MM.1S (cell line): ENCODE results near the gene NAB2.

Source experiments
- DNase-seq: peaks from one replicate; pipeline ENCODE4 v3.0.0-alpha.2; 2015
- H2AFZ ChIP-seq: fragments of 300-600 bp; sonication (generic); 2 replicates; pipeline ENCODE4 v1.6.0; 2016; ENCODE audit warnings: antibody characterized with exemption, low read length
- H3F3A ChIP-seq: fragments of 300-600 bp; sonication (generic); 2 replicates; pipeline ENCODE4 v1.6.1; 2016; ENCODE audit warnings: mild to moderate bottlenecking, antibody characterized with exemption, low read length, moderate library complexity, mixed read lengths; ENCODE audit not compliant: insufficient read depth
- H3K27ac ChIP-seq: fragments of 300-600 bp; sonication (generic); 2 replicates; pipeline ENCODE4 v1.5.1; 2016; ENCODE audit warnings: mild to moderate bottlenecking, low read length
- H3K27me3 ChIP-seq: fragments of 300-600 bp; sonication (generic); replicated peaks from 2 replicates; pipeline ENCODE4 v1.6.0; 2016; ENCODE audit warnings: low read length; ENCODE audit not compliant: insufficient read depth
- H3K36me3 ChIP-seq: fragments of 300-600 bp; sonication (generic); replicated peaks from 2 replicates; pipeline ENCODE4 v1.6.1; 2016; ENCODE audit warnings: mild to moderate bottlenecking, low read length, mixed read lengths; ENCODE audit not compliant: insufficient read depth
- H3K4me1 ChIP-seq: fragments of 300-600 bp; sonication (generic); 2 replicates; pipeline ENCODE4 v1.6.1; 2016; ENCODE audit warnings: low read length, mixed read lengths
- H3K4me2 ChIP-seq: fragments of 300-600 bp; sonication (generic); 2 replicates; pipeline ENCODE4 v1.6.0; 2016; ENCODE audit warnings: low read depth, low read length
- H3K4me3 ChIP-seq: fragments of 300-600 bp; sonication (generic); 2 replicates; pipeline ENCODE4 v1.5.1; 2016; ENCODE audit warnings: low read length, mixed read lengths
- H3K79me2 ChIP-seq: fragments of 300-600 bp; sonication (generic); 2 replicates; pipeline ENCODE4 v1.6.1; 2016; ENCODE audit warnings: mixed run types, low read length, mixed read lengths
- H3K9ac ChIP-seq: fragments of 300-600 bp; sonication (generic); 2 replicates; pipeline ENCODE4 v1.6.1; 2016; ENCODE audit warnings: low read length, mixed read lengths
- H3K9me2 ChIP-seq: fragments of 300-600 bp; sonication (generic); replicated peaks from 2 replicates; pipeline ENCODE4 v1.6.1; 2016; ENCODE audit warnings: mild to moderate bottlenecking, low read length, mixed read lengths; ENCODE audit not compliant: insufficient read depth
- H3K9me3 ChIP-seq: fragments of 300-600 bp; sonication (generic); replicated peaks from 2 replicates; pipeline ENCODE4 v1.6.1; 2016; ENCODE audit warnings: mild to moderate bottlenecking, low read length, mixed read lengths; ENCODE audit not compliant: insufficient read depth
- H4K20me1 ChIP-seq: fragments of 300-600 bp; sonication (generic); 2 replicates; pipeline ENCODE4 v1.6.1; 2016; ENCODE audit warnings: mild to moderate bottlenecking, low read length, moderate library complexity, mixed read lengths; ENCODE audit not compliant: insufficient read depth
- EZH2 ChIP-seq: fragments of 300-600 bp; sonication (generic); optimal IDR thresholded peaks from 2 replicates; pipeline ENCODE3; 2017; ENCODE audit warnings: low read depth, mild to moderate bottlenecking, antibody characterized with exemption, low read length, mixed read lengths
- EZH2phosphoT487 ChIP-seq: fragments of 300-600 bp; sonication (generic); IDR thresholded peaks from 2 replicates; pipeline ENCODE4 v1.6.1; 2018; ENCODE audit warnings: antibody characterized with exemption, low read length
- TF ChIP-seq, protein P1 (sequence below): fragments of 300-600 bp; sonication (generic); IDR thresholded peaks from 2 replicates; pipeline ENCODE4 v1.5.1; 2016; ENCODE audit warnings: antibody characterized with exemption, low read length, mixed read lengths

NAB2 gene

GRCh38 chr12:57096099-57096572 lies 7.2 kb downstream of the NAB2 start:
- no peaks in the 10 kb centered on the region for H3K27me3 ChIP-seq
- no peak overlapping the region for H3K9ac ChIP-seq
- no peaks in the 10 kb centered on the region for H3F3A ChIP-seq
- H3K4me3 ChIP-seq, result no peak overlapping the region
- no peaks in the 10 kb centered on the region for H3K4me1 ChIP-seq
- no peaks in the 10 kb centered on the region for H3K36me3 ChIP-seq
- no peaks in the 10 kb centered on the region for H4K20me1 ChIP-seq
- no peak overlapping the region for H3K27ac ChIP-seq
- no peaks in the 10 kb centered on the region for H3K9me3 ChIP-seq
- no peaks in the 10 kb centered on the region for H3K79me2 ChIP-seq
- no peaks in the 10 kb centered on the region for H3K9me2 ChIP-seq
- no peak for DNase-seq
- no peak overlapping the region for H3K4me2 ChIP-seq
- TF ChIP-seq EZH2 (no peak), EZH2phosphoT487 (no peak)
- TF ChIP-seq, protein P1, sequence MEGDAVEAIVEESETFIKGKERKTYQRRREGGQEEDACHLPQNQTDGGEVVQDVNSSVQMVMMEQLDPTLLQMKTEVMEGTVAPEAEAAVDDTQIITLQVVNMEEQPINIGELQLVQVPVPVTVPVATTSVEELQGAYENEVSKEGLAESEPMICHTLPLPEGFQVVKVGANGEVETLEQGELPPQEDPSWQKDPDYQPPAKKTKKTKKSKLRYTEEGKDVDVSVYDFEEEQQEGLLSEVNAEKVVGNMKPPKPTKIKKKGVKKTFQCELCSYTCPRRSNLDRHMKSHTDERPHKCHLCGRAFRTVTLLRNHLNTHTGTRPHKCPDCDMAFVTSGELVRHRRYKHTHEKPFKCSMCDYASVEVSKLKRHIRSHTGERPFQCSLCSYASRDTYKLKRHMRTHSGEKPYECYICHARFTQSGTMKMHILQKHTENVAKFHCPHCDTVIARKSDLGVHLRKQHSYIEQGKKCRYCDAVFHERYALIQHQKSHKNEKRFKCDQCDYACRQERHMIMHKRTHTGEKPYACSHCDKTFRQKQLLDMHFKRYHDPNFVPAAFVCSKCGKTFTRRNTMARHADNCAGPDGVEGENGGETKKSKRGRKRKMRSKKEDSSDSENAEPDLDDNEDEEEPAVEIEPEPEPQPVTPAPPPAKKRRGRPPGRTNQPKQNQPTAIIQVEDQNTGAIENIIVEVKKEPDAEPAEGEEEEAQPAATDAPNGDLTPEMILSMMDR, result no peak
- H2AFZ ChIP-seq, result no peak overlapping the region

DNA sequence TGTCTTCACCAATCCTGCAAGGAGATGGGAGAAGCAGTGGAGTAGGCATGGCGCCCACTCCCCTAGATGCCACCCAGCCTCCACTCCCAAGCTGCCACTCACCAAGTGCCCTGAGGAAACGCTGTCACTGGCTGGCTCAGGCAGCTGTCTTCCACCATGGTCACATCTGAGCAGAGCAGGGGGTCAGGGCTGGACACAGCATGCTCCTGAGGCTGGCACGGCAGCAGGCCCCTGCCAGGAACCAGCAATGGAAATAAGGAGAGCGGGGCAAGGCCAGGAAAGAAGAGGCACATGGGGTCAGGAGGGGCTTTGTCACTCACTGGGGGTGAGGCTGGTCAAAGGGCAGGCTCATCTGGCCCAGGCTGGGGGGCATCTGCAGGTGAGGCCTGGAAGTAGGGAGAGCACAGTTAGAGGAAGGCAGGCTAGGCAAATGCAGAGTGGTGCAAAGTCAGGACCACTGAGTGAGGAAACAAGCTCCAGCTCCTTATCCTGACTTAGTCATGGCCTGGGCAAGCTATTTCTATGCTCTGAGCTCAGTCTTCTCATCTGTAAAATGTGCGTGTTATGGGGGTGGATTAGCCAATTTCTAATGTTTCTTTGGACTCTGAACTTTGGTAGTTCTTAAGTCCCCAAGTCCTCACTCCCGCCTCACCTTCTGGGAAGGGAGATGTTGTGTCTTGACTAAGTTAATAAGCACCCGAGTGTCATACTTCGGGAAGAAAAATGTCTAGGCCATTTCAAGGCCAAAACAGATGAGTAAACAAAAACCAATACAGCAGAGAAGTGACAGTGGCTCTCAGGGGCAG lies 8.0 kb downstream of the NAB2 start:
- H3K36me3 ChIP-seq, result no peaks in the 10 kb centered on the region
- no peak overlapping the region for H3K27ac ChIP-seq

GRCh38 chr12:57097554-57097835 lies 8.6 kb downstream of the NAB2 start:
- no peaks in the 10 kb centered on the region for H3K36me3 ChIP-seq
- H3K27me3 ChIP-seq, result no peaks in the 10 kb centered on the region

More for the DNA sequence above, 8.0 kb downstream of the NAB2 start:
- H3K27me3 ChIP-seq, result no peaks in the 10 kb centered on the region
- no peaks in the 10 kb centered on the region for H3K79me2 ChIP-seq
- H3K4me3 ChIP-seq, result no peak overlapping the region
- H3K9me3 ChIP-seq, result no peaks in the 10 kb centered on the region
- no peaks in the 10 kb centered on the region for H3F3A ChIP-seq
- no peak for DNase-seq
- H3K9me2 ChIP-seq, result no peaks in the 10 kb centered on the region
- no peaks in the 10 kb centered on the region for H3K4me1 ChIP-seq
- H3K9ac ChIP-seq, result no peak overlapping the region
- H2AFZ ChIP-seq, result no peak overlapping the region
- H3K4me2 ChIP-seq, result no peak overlapping the region
- no peaks in the 10 kb centered on the region for H4K20me1 ChIP-seq
- TF ChIP-seq EZH2, result no peak

GRCh38 chr12:57098546-57098945 lies 9.6 kb downstream of the NAB2 start:
- H3F3A ChIP-seq, result no peaks in the 10 kb centered on the region
- no peaks in the 10 kb centered on the region for H3K4me1 ChIP-seq
- no peaks in the 10 kb centered on the region for H3K9me3 ChIP-seq
- H3K4me2 ChIP-seq, result no peak overlapping the region
- H2AFZ ChIP-seq, result no peak overlapping the region
- no peak overlapping the region for H3K27ac ChIP-seq
- TF ChIP-seq, protein P1, result no peak
- TF ChIP-seq EZH2phosphoT487 (no peak), EZH2 (no peak)
- H4K20me1 ChIP-seq, result no peaks in the 10 kb centered on the region
- DNase-seq, result no peak
- no peaks in the 10 kb centered on the region for H3K79me2 ChIP-seq
- no peaks in the 10 kb centered on the region for H3K36me3 ChIP-seq
- no peak overlapping the region for H3K4me3 ChIP-seq
- H3K9me2 ChIP-seq, result no peaks in the 10 kb centered on the region
- no peaks in the 10 kb centered on the region for H3K27me3 ChIP-seq
- no peak overlapping the region for H3K9ac ChIP-seq

More at GRCh38 chr12:57097554-57097835, 8.6 kb downstream of the NAB2 start:
- DNase-seq, result no peak
- Histone ChIP-seq H3K79me2 (no peaks in the 10 kb centered on the region), H3K4me1 (no peaks in the 10 kb centered on the region), H3K4me3 (no peak overlapping the region), H3F3A (no peaks in the 10 kb centered on the region), H3K4me2 (no peak overlapping the region), H3K9me3 (no peaks in the 10 kb centered on the region), H2AFZ (no peak overlapping the region), H3K9ac (no peak overlapping the region), H3K27ac (no peak overlapping the region), H3K9me2 (no peaks in the 10 kb centered on the region), H4K20me1 (no peaks in the 10 kb centered on the region)
- TF ChIP-seq EZH2 (no peak), EZH2phosphoT487 (no peak)
